Neural cell (in vitro differentiated cells): ENCODE measurements around the gene BLTP2. TPM values are rescaled to one million over a fixed set of nuclear protein-coding genes. Genes with fewer than 3 reads are reported as not detected.

Experiments
- H2AFZ ChIP-seq: fragments of 200-600, 300-800 bp; sonication (generic), shearing (Covaris generic); 2 replicates; pipeline ENCODE4 v1.6.0; 2014; ENCODE audit warnings: low read depth, mild to moderate bottlenecking, antibody characterized with exemption, low read length, moderate library complexity
- H3F3A ChIP-seq: fragments of 200-600 bp; shearing (Covaris generic); 2 replicates; pipeline ENCODE4 v1.6.1; 2016; ENCODE audit warnings: mild to moderate bottlenecking, moderate library complexity, mixed read lengths, antibody characterized with exemption, low read length; ENCODE audit not compliant: insufficient read depth, poor library complexity, severe bottlenecking
- H3K27ac ChIP-seq: fragments of 200-600, 300-800 bp; sonication (generic), shearing (Covaris generic); 2 replicates; pipeline ENCODE4 v1.5.1; 2014; ENCODE audit warnings: mild to moderate bottlenecking, low read length, moderate library complexity
- H3K27me3 ChIP-seq: fragments of 300-800, 200-600 bp; sonication (generic), shearing (Covaris generic); 2 replicates; pipeline ENCODE4 v1.6.0; 2014; ENCODE audit warnings: mild to moderate bottlenecking, low read depth, low read length, moderate library complexity; ENCODE audit not compliant: insufficient read depth
- H3K36me3 ChIP-seq: fragments of 300-800, 200-600 bp; sonication (generic), shearing (Covaris generic); 2 replicates; pipeline ENCODE4 v1.5.1; 2014; ENCODE audit warnings: mild to moderate bottlenecking, antibody characterized with exemption, low read length, moderate library complexity; ENCODE audit not compliant: insufficient read depth
- H3K4me2 ChIP-seq: fragments of 300-800, 200-600 bp; sonication (generic), shearing (Covaris generic); 2 replicates; pipeline ENCODE4 v1.6.0; 2014; ENCODE audit warnings: mild to moderate bottlenecking, low read length
- H3K4me3 ChIP-seq: fragments of 300-800, 200-600 bp; sonication (generic), shearing (Covaris generic); 2 replicates; pipeline ENCODE4 v1.5.1; 2014; ENCODE audit warnings: mild to moderate bottlenecking, low read length, moderate library complexity
- H3K79me2 ChIP-seq: fragments of 200-600 bp; shearing (Covaris generic); replicated peaks from 2 replicates; pipeline ENCODE4 v1.6.0; 2014; ENCODE audit warnings: mild to moderate bottlenecking, low read length, moderate library complexity; ENCODE audit not compliant: insufficient read depth
- H3K9ac ChIP-seq: fragments of 300-800, 200-600 bp; sonication (generic), shearing (Covaris generic); 2 replicates; pipeline ENCODE4 v1.6.1; 2016; ENCODE audit warnings: mild to moderate bottlenecking, low read length, mixed read lengths
- H3K9me2 ChIP-seq: fragments of 200-600 bp; shearing (Covaris generic); 2 replicates; pipeline ENCODE4 v1.6.1; 2016; ENCODE audit warnings: mild to moderate bottlenecking, low read length, mixed read lengths; ENCODE audit not compliant: insufficient read depth
- H3K9me3 ChIP-seq: fragments of 200-600, 300-800 bp; sonication (generic), shearing (Covaris generic); 2 replicates; pipeline ENCODE4 v1.6.1; 2016; ENCODE audit warnings: mild to moderate bottlenecking, mixed run types, low read length, moderate library complexity, mixed read lengths
- H4K20me1 ChIP-seq: fragments of 200-600 bp; shearing (Covaris generic); 2 replicates; pipeline ENCODE4 v1.6.1; 2016; ENCODE audit warnings: mild to moderate bottlenecking, mixed run types; ENCODE audit not compliant: insufficient read depth
- EP300 ChIP-seq: fragments of 450-650 bp; conservative IDR thresholded peaks from 2 replicates; pipeline ENCODE4 v1.6.1; 2014; ENCODE audit warnings: antibody characterized with exemption, mild to moderate bottlenecking, moderate library complexity; ENCODE audit not compliant: poor library complexity, severe bottlenecking
- EZH2 ChIP-seq: fragments of 200-600, 300-800 bp; shearing (Covaris generic), sonication (generic); IDR thresholded peaks from 2 replicates; pipeline ENCODE4 v1.6.1; 2014; ENCODE audit warnings: antibody characterized with exemption, low read length, borderline replicate concordance, mild to moderate bottlenecking; ENCODE audit not compliant: insufficient read depth, poor library complexity, severe bottlenecking
- MXI1 ChIP-seq: fragments of 450-650 bp; conservative IDR thresholded peaks from 2 replicates; pipeline ENCODE4 v1.6.1; 2014; ENCODE audit warnings: antibody characterized with exemption, mild to moderate bottlenecking; ENCODE audit not compliant: poor library complexity, severe bottlenecking
- POLR2AphosphoS5 ChIP-seq: IDR thresholded peaks from 2 replicates; pipeline ENCODE4 v1.6.1; 2012
- RAD21 ChIP-seq: fragments of 450-650 bp; conservative IDR thresholded peaks from 2 replicates; pipeline ENCODE4 v1.6.1; 2014; ENCODE audit warnings: antibody characterized with exemption, mild to moderate bottlenecking, moderate library complexity
- SMC3 ChIP-seq: fragments of 450-650 bp; conservative IDR thresholded peaks from 2 replicates; pipeline ENCODE4 v1.6.1; 2014; ENCODE audit warnings: antibody characterized with exemption, mild to moderate bottlenecking, moderate library complexity; ENCODE audit not compliant: poor library complexity
- TAF1 ChIP-seq: IDR thresholded peaks from 2 replicates; pipeline ENCODE4 v1.6.1; 2012; ENCODE audit warnings: low read depth
- polyA plus RNA-seq: library from polyadenylated mRNA; depleted of rRNA; stranded (reverse); fragments of >200 nt; gene quantifications from 2 replicates; pipeline ENCODE4 v1.2.3, GENCODE V29; 2014
- TF ChIP-seq, protein P1 (sequence below): fragments of 450-650 bp; IDR thresholded peaks from 2 replicates; pipeline ENCODE4 v1.5.1; 2014; ENCODE audit warnings: antibody characterized with exemption, mild to moderate bottlenecking, moderate library complexity; ENCODE audit not compliant: poor library complexity, severe bottlenecking
- TF ChIP-seq, protein P2 (sequence below): IDR thresholded peaks from 2 replicates; pipeline ENCODE4 v1.6.1; 2012; ENCODE audit warnings: borderline replicate concordance

The BLTP2 gene
- polyA plus RNA-seq, 1 donor from 2014 or later: 54.4 TPM

DNA sequence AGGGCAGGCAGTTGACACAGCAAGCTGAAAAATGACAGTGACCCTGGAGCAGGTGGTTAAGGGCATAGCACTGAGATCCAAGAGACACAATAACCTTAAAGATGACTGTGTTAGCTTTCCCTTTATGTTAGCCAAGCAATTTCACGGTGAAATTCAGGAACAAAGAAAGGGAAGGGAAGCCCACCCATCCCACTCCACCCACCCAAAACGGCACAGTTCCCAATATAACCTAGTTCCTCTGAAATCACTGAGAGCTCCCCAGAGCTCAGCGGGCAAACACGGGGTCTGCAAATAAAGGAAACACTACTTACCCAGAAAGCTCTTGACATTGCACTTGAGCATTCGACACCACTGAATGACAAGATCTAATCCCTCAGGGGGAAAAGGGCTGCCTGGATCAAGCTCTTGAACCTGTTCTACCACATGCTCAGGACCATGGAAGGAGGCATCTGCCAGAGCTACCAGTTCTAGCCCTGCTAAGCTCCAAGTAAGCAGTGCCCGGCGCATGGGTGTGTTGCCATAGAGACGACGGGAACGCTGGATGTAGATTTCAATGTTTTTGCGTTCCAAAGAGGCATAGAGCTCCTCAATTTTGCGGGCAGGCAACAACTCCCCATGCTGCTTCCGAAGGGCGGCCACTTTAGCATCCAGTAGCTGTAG is 10.6 kb downstream of the BLTP2 start:
- no peak for TF ChIP-seq EZH2
- no peak for TF ChIP-seq RAD21
- TF ChIP-seq, protein P1, sequence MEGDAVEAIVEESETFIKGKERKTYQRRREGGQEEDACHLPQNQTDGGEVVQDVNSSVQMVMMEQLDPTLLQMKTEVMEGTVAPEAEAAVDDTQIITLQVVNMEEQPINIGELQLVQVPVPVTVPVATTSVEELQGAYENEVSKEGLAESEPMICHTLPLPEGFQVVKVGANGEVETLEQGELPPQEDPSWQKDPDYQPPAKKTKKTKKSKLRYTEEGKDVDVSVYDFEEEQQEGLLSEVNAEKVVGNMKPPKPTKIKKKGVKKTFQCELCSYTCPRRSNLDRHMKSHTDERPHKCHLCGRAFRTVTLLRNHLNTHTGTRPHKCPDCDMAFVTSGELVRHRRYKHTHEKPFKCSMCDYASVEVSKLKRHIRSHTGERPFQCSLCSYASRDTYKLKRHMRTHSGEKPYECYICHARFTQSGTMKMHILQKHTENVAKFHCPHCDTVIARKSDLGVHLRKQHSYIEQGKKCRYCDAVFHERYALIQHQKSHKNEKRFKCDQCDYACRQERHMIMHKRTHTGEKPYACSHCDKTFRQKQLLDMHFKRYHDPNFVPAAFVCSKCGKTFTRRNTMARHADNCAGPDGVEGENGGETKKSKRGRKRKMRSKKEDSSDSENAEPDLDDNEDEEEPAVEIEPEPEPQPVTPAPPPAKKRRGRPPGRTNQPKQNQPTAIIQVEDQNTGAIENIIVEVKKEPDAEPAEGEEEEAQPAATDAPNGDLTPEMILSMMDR: no peak
- TF ChIP-seq MXI1: no peak
- TF ChIP-seq TAF1: no peak
- TF ChIP-seq, protein P2, sequence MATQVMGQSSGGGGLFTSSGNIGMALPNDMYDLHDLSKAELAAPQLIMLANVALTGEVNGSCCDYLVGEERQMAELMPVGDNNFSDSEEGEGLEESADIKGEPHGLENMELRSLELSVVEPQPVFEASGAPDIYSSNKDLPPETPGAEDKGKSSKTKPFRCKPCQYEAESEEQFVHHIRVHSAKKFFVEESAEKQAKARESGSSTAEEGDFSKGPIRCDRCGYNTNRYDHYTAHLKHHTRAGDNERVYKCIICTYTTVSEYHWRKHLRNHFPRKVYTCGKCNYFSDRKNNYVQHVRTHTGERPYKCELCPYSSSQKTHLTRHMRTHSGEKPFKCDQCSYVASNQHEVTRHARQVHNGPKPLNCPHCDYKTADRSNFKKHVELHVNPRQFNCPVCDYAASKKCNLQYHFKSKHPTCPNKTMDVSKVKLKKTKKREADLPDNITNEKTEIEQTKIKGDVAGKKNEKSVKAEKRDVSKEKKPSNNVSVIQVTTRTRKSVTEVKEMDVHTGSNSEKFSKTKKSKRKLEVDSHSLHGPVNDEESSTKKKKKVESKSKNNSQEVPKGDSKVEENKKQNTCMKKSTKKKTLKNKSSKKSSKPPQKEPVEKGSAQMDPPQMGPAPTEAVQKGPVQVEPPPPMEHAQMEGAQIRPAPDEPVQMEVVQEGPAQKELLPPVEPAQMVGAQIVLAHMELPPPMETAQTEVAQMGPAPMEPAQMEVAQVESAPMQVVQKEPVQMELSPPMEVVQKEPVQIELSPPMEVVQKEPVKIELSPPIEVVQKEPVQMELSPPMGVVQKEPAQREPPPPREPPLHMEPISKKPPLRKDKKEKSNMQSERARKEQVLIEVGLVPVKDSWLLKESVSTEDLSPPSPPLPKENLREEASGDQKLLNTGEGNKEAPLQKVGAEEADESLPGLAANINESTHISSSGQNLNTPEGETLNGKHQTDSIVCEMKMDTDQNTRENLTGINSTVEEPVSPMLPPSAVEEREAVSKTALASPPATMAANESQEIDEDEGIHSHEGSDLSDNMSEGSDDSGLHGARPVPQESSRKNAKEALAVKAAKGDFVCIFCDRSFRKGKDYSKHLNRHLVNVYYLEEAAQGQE: no peak
- TF ChIP-seq SMC3: no peak
- TF ChIP-seq POLR2AphosphoS5: no peak
- TF ChIP-seq EP300: no peak
- H3K36me3 ChIP-seq: peaks cover 6% of the 10 kb centered on the region
- no peaks in the 10 kb centered on the region for H4K20me1 ChIP-seq
- no peaks in the 10 kb centered on the region for H3K27me3 ChIP-seq
- no peaks in the 10 kb centered on the region for H3K9me2 ChIP-seq
- no peaks in the 10 kb centered on the region for H3F3A ChIP-seq
- H2AFZ ChIP-seq: no peak overlapping the region
- H3K4me3 ChIP-seq: no peak overlapping the region
- H3K9ac ChIP-seq: no peak overlapping the region
- no peaks in the 10 kb centered on the region for H3K9me3 ChIP-seq
- H3K27ac ChIP-seq: no peak overlapping the region
- H3K79me2 ChIP-seq: peaks cover 6% of the 10 kb centered on the region
- H3K4me2 ChIP-seq: no peak overlapping the region

DNA sequence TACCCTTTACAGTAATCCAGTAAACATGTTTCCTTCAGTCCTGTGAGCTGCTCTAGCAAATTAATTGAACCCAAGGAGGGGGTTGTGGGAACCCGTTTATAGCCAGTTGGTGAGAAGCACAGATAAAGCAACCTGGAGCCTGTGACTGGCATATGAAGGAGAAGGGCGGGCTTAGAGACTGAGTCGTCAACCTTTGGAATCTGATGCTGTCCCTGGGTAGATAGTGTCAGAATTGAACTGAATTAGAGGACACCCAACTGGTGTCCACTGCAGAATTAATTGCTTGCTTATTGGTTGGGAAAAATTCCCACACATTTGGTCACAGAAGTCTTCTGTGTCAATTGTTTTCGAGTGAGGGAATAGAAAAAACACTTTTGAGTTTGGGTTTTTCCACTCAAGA is 18.1 kb downstream of the BLTP2 start:
- no peak overlapping the region for H2AFZ ChIP-seq
- no peaks in the 10 kb centered on the region for H3K9me2 ChIP-seq
- H4K20me1 ChIP-seq: no peaks in the 10 kb centered on the region
- no peaks in the 10 kb centered on the region for H3F3A ChIP-seq
- no peak overlapping the region for H3K27ac ChIP-seq
- TF ChIP-seq TAF1 (no peak), EZH2 (no peak), SMC3 (no peak), EP300 (no peak), POLR2AphosphoS5 (no peak), RAD21 (no peak), MXI1 (no peak)
- TF ChIP-seq, protein P1: no peak
- TF ChIP-seq, protein P2: no peak
- H3K27me3 ChIP-seq: no peaks in the 10 kb centered on the region
- no peak overlapping the region for H3K4me2 ChIP-seq
- H3K4me3 ChIP-seq: no peak overlapping the region
- no peak overlapping the region for H3K9ac ChIP-seq
- no peaks in the 10 kb centered on the region for H3K9me3 ChIP-seq
- no peaks in the 10 kb centered on the region for H3K79me2 ChIP-seq
- H3K36me3 ChIP-seq: peaks cover 5% of the 10 kb centered on the region
